Measurements from ENCODE around the gene BANP. TPM values are rescaled to one million over a fixed set of nuclear protein-coding genes. Genes with fewer than 3 reads are reported as not detected.
"Not testable (repeated sequence)": the region's sequence is repeated elsewhere in the genome, so short reads cannot be mapped to it uniquely, and the experiment has no call there.

Gene BANP
- total RNA-seq, 1 donor from 2014 or later = 39.1 TPM

DNA sequence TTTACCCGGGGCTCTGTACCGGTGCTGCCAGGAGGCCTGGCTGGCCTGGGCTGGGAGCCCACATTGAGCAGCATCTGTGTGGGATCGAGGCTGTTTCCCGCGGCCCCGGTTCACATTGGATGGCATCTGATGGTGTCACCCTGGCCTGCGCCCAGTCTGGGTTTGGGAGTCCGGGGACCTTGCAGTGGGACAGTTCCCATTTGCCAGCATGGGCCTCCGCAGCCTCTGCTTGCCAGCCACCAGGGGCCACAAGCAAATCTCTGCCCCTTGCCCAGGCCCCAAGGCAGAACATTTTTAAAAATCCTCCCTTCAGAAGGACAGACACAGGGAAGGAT is 64.5 kb downstream of the BANP start:
- TF ChIP-seq, protein P1, sequence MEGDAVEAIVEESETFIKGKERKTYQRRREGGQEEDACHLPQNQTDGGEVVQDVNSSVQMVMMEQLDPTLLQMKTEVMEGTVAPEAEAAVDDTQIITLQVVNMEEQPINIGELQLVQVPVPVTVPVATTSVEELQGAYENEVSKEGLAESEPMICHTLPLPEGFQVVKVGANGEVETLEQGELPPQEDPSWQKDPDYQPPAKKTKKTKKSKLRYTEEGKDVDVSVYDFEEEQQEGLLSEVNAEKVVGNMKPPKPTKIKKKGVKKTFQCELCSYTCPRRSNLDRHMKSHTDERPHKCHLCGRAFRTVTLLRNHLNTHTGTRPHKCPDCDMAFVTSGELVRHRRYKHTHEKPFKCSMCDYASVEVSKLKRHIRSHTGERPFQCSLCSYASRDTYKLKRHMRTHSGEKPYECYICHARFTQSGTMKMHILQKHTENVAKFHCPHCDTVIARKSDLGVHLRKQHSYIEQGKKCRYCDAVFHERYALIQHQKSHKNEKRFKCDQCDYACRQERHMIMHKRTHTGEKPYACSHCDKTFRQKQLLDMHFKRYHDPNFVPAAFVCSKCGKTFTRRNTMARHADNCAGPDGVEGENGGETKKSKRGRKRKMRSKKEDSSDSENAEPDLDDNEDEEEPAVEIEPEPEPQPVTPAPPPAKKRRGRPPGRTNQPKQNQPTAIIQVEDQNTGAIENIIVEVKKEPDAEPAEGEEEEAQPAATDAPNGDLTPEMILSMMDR (conservative IDR thresholded peaks at IDR 0.05) = no peak
- Mint-ChIP-seq H3K36me3 (ENCODE audit: low read depth) (peaks cover under 1% of the 10 kb centered on the region), H3K4me3 (no peak overlapping the region), H3K4me1 (peaks cover 21% of the 10 kb centered on the region), H3K9me3 (no peaks in the 10 kb centered on the region), H3K27me3 (ENCODE audit: low read depth) (no peaks in the 10 kb centered on the region), H3K27ac (ENCODE audit: unreplicated experiment) (no peak overlapping the region)
- DNase-seq (ENCODE audit: low read depth, low spot score) = no peak

DNA sequence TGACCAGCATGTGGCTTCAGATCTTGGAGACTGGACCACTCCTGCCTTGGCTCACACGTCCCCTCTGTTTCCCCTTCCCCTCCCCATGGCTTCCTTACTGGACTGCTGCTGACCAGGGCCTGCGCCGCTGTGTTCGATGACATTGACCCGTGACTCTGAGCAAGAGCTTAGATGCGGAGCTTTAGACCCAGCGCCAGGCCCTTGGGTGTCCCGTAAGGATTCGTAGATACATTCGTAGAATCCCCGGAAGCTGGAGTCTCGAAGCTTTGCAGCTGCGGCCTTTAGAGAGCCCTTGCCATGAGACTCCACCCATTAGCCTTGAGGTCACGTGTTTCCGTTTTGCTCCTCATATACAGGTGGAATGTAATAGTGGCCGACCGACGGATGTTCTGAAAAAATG is 65.2 kb downstream of the BANP start:
- peaks cover 18% of the 10 kb centered on the region for H3K4me1 Mint-ChIP-seq
- H3K27ac Mint-ChIP-seq (ENCODE audit: unreplicated experiment) = not testable (repeated sequence)

DNA sequence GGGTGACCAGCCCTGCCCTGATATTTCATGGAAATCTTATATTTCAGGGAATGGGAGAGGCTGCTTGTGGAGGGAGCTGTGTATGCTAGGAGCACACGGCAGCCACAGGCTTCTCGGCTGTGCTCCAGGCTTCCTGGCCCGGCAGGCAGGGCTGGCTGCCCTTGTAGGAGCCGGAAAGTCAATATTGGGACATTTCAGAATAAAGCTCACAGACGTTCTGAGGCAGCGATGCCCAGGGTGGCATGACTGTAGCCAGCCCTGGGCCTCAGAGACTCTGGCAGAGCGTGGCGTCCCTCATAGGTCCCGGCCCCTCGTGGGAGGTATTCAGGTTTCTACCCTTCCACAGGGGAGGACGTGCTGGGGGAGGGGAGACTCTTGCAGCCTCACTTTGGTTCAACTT is 65.7 kb downstream of the BANP start:
- H3K27me3 Mint-ChIP-seq (ENCODE audit: low read depth) = no peaks in the 10 kb centered on the region

More for the DNA sequence above, 65.2 kb downstream of the BANP start:
- H3K36me3 Mint-ChIP-seq (ENCODE audit: low read depth); H3K27me3 Mint-ChIP-seq (ENCODE audit: low read depth); H3K9me3 Mint-ChIP-seq; H3K4me3 Mint-ChIP-seq; DNase-seq (ENCODE audit: low read depth, low spot score): not testable (repeated sequence)

DNA sequence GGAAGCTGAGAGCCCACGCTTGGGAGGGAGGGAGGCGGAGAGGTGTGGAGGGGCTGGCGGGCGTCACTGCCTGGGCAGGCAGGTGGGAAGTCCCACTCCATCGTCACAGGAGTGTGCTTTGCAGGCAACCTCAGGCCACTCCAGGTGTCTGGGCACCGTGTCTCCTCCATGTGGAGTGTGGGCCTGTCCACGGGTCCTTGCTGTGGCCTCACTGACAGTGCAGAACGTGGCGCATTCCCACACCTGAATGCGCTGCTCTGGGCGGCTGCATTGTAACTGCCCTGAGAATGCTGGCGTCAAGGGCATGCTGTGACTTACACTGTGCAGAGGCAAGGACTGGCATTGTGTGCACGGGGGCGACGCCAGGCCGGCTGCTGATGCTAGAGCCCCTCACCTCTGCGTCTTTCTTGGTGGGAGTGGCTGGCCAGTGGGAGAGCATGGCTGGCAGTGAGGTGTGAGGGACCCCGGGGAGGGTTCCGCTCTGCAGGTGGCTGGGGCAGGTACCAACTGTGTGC is 66.4 kb downstream of the BANP start:
- no peaks in the 10 kb centered on the region for H3K9me3 Mint-ChIP-seq
- DNase-seq (ENCODE audit: low read depth, low spot score) = no peak
- H3K4me1 Mint-ChIP-seq = peaks cover 12% of the 10 kb centered on the region
- no peak overlapping the region for H3K27ac Mint-ChIP-seq (ENCODE audit: unreplicated experiment)
- TF ChIP-seq, protein P1 (conservative IDR thresholded peaks at IDR 0.05) = no peak
- no peaks in the 10 kb centered on the region for H3K27me3 Mint-ChIP-seq (ENCODE audit: low read depth)
- no peak overlapping the region for H3K4me3 Mint-ChIP-seq
- H3K36me3 Mint-ChIP-seq (ENCODE audit: low read depth) = no peaks in the 10 kb centered on the region

More for the DNA sequence above, 65.7 kb downstream of the BANP start:
- Mint-ChIP-seq H3K36me3 (ENCODE audit: low read depth) (no peaks in the 10 kb centered on the region), H3K4me3 (no peak overlapping the region), H3K27ac (ENCODE audit: unreplicated experiment) (no peak overlapping the region), H3K4me1 (peaks cover 18% of the 10 kb centered on the region), H3K9me3 (no peaks in the 10 kb centered on the region)
- no peak for DNase-seq (ENCODE audit: low read depth, low spot score)
- TF ChIP-seq, protein P1 (conservative IDR thresholded peaks at IDR 0.05) = no peak

DNA sequence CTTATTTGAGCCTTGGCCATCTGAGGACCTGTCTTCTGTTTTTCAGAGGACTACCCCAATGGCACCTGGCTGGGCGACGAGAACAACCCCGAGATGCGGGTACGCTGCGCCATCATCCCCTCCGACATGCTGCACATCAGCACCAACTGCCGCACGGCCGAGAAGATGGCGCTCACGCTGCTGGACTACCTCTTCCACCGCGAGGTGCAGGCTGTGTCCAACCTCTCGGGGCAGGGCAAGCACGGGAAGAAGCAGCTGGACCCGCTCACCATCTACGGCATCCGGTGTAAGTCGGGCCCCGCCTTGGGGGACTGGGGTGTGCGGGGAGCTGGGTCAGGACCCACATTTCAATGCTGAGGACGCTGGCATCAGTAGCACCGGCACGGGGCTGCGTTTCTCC is 67.1 kb downstream of the BANP start:
- not testable (repeated sequence) for DNase-seq (ENCODE audit: low read depth, low spot score); H3K27me3 Mint-ChIP-seq (ENCODE audit: low read depth); H3K9me3 Mint-ChIP-seq; H3K36me3 Mint-ChIP-seq (ENCODE audit: low read depth); H3K27ac Mint-ChIP-seq (ENCODE audit: unreplicated experiment); H3K4me3 Mint-ChIP-seq
- H3K4me1 Mint-ChIP-seq = peaks cover 12% of the 10 kb centered on the region

DNA sequence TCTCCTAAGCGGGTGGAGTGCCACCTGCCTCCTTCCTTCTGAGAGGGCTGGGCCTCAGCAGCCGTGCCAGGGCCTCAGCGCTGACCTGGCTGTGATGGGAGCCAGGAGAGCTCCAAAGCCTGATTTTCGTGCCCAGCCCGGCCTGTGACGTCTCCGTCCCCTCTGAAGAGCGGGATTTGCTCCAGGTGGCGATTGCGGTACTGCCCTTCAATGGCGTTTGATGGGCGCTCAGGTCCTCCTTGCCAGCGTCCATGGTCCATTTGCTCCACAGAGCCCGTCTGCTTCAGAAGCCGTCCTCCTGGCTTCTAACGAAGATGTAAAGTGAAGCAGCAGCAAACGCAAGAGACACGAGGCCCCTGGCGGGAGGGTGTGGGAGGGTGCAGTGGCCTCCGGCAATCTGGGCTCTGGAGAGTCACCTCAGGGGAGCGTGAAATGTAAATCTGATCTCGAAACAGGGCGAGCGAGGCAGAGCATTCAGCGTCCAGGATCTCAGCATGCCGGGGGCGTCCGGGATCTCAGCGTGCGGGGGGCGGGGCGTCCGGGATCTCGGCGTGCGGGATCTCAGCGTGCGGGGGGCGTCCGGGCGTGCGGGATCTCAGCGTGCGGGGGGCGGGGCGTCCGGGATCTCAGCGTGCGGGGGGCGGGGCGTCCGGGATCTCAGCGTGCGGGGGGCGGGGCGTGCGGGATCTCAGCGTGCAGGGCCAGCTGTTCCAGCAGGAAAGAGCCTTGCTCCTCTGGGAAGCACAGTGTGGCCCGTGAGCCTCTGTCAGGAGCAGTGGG is 68.0 kb downstream of the BANP start:
- not testable (repeated sequence) for H3K9me3 Mint-ChIP-seq; H3K36me3 Mint-ChIP-seq (ENCODE audit: low read depth); H3K4me3 Mint-ChIP-seq; H3K27me3 Mint-ChIP-seq (ENCODE audit: low read depth); DNase-seq (ENCODE audit: low read depth, low spot score); H3K4me1 Mint-ChIP-seq; H3K27ac Mint-ChIP-seq (ENCODE audit: unreplicated experiment)

DNA sequence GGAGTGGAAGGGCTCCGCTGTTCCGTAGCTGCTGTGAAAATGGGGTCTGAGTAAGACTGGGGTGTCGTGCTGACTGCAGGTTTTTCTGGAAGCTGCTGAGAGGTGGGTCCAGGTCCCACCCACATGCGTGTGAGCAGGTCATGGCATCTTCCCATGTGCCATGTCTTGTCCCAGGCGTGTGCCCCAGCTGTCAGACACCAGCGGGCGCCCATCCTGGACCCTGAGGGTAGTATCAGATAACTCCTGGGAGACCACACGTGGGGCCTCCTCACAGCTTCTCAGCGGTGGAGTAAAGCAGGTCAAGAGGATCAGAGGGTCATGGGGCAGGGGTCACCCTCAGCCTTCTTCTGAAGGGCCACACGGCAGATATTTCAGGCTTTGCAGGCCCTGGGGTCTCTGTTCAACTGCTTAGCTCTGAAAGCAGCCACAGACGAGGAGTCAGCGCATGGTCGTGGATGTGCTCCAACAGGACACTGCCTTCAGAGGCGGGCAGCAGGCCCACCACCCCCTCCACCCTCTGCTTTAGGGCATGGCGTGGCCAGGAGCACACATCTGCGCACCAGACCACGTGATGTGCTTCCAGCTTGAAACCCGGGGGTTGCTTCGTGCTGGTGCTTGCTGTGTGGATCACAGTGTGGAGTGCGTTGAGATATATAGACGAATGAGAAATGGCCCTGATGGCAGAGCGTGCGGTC is 68.7 kb downstream of the BANP start:
- peaks cover 17% of the 10 kb centered on the region for H3K4me1 Mint-ChIP-seq
- DNase-seq (ENCODE audit: low read depth, low spot score) = no peak
- H3K9me3 Mint-ChIP-seq = no peaks in the 10 kb centered on the region
- TF ChIP-seq, protein P1 (conservative IDR thresholded peaks at IDR 0.05) = no peak
- no peak overlapping the region for H3K4me3 Mint-ChIP-seq
- no peaks in the 10 kb centered on the region for H3K27me3 Mint-ChIP-seq (ENCODE audit: low read depth)
- no peaks in the 10 kb centered on the region for H3K36me3 Mint-ChIP-seq (ENCODE audit: low read depth)
- H3K27ac Mint-ChIP-seq (ENCODE audit: unreplicated experiment) = peak overlapping the region; percentile 12
